ENCODE measurements around the gene UCK2.

- TF ChIP-seq CTCF (IDR thresholded peaks at IDR 0.05) (no peak), POLR2A (IDR thresholded peaks at IDR 0.05) (no peak)
Observed at GRCh38 chr1:165824269-165824643, 3.2 kb upstream of the UCK2 start.

Data from heart left ventricle (tissue), 13 donors.